GM21825 (cell line): Measurements from ENCODE around the gene KCNG2.

Experiments used
- ATAC-seq: cut with Tn5 transposase; IDR thresholded peaks from one replicate; pipeline ENCODE4 v1.9.1; 2021; ENCODE audit warnings: mild to moderate bottlenecking, moderate library complexity; ENCODE audit not compliant: unreplicated experiment

KCNG2 gene

DNA sequence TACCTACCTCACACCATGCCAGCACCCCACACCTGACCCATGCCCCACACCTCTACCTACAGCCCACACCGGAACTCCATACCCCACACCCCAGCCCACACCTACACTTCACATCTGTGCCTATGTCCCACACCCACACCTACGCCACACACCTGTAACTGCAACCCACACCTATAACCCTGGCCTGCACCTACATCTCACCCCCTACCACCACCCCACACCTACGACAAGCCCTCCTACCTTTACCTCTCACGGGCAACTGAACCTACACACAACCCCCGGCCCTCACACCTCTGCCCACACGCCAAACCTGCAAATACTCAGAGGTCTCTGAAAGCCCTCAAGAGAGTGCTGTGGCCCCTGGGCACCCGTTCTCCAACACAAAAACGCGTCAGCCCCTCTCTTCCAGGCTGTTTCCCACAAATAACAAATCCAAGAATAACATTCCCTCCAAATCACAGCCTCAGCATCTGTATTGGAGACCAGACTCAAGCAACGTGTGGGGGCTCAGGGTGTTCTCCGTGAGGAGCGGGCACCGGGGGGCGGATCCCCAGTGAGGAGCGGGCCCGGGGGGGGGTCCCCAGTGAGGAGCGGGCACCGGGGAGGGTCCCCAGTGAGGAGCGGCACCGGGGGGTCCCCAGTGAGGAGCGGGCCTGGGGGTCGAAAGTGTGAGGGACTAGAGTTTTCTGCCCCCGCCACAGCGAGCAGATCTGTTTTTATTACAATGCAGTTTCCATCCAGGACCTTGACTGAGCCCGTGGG is 120.3 kb downstream of the KCNG2 start:
- no peak for ATAC-seq

GRCh38 chr18:79918615-79919011 is 120.9 kb downstream of the KCNG2 start:
- ATAC-seq = no peak

DNA sequence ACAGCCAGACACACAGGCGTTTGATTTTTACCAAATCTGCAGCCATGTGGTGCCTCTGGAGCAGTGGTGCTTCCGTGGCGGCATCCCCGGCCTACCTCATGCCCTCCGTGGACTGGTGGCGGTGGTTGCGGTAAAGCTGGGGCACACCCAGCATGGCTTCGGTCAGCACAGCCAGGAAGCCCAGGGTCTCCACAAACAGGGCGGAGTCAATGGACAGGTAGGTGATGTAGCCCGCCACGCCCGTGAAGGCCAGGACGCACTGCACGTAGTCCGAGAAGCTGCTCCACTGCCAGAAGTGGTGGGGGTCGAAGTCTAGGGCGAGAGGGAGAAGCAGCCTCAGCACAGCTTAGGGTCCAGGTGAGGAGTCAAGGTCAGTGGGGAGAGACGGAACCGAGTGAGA is 121.4 kb downstream of the KCNG2 start:
- ATAC-seq = no peak

DNA sequence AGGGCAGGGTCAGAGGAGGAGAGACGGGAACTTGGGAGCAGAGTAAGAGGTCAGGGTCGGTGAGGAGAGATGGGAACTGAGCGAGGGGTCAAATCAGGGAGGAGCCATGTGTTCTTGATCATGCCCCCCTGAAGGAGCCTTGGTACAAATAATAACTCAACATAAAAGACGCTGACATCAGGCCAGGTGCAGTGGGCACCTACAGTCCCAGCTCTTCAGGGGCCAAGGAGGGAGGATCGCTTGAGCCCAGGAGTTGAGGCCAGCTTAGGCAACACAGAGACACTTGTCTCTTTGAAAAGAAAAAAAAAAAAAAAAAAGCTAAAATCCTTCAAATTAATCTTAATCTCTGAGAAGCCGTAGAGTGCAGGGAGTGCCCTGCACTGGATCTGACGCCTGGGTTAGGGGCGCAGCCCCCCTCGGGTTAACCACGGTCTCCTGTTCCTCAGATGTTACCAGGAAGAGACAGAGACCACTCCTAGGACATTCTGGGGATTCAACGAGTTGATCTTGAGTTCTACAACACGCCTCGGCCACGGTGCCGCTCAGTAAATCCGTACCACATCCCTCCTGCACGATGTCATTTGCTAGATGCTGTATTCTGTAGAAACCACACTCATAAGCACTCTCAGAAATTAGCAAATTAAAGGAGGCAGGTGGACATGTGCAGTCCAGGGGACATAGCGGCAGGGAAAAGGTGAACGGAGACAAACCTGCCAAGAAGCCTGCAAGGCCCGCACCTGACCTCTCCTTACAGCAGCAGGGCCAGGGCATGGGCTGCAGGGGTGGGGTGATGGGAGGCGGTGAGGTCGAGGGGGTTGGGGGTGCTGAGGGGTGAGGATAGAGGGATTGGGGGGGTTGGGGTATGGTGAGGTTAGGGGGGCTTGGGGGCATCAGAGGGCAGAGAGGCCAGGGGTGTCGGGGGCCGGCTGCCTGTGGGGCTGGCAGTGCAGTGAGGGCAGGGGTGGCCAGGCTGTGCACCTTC is 124.5 kb downstream of the KCNG2 start:
- no peak for ATAC-seq

- no peak for ATAC-seq
These were observed 125.3 kb downstream of the KCNG2 start for GRCh38 chr18:79922971-79923411.

DNA sequence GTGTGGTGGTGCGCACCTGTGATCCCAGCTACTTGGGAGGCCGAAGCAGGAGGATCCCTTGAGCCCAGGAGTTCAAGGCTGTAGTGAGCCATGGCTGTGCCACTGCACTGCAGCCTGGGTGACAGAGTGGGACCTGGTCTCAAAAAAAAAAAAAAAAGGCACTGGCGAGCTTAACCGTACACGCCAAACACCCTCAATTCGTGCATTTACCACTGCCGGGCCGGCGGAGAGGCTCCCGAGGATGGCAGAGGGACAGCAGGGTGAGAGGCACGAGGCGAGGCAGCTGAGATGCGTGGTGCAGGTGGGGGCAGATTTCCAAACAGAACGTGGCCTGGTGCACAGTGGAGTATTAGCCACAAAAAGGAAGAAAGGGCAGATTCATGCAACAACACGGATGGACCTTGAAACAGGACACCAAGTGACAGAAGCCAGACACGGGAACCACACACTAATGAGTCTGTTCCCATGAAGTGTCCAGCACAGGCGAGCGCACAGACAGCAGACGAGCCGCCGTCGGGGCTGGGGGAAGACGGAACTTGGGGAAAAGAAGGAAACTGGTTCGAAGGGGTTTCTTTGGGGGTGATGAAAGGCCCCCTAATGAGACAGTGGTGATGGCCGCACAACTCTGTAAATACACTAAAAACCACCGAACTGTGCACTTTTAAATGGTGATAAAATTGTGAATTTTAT is 126.3 kb downstream of the KCNG2 start:
- no peak for ATAC-seq

- ATAC-seq = no peak
These were observed 127.3 kb downstream of the KCNG2 start for GRCh38 chr18:79924814-79925731.

- no peak for ATAC-seq
These were observed 128.6 kb downstream of the KCNG2 start for GRCh38 chr18:79926306-79926705.

GRCh38 chr18:79926715-79927606 is 129.2 kb downstream of the KCNG2 start:
- ATAC-seq = no peak

- ATAC-seq = no peak
These were observed 130.1 kb downstream of the KCNG2 start for GRCh38 chr18:79927607-79928562.

GRCh38 chr18:79928563-79928960 is 130.8 kb downstream of the KCNG2 start:
- no peak for ATAC-seq

- ATAC-seq = no peak
These were observed 132.4 kb downstream of the KCNG2 start for GRCh38 chr18:79930020-79930642.

- no peak for ATAC-seq
These were observed 133.7 kb downstream of the KCNG2 start for GRCh38 chr18:79931475-79931874.

DNA sequence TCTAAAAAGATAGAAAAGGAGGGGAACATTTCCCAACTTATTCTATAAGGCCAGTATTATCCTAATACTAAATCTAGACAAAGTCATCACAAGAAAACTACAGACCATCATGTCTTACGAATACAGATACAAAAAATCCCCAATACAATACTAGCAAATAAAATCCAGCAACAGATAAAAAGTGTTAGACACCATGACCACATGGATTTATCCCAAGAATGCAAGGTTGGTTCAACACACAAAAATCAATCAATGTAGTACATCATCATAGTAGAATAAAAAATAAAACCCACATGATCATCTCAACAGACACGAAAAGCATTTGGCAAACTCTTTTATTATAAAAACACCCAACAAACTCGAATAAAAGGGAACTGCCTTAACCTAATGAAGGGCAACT is 135.2 kb downstream of the KCNG2 start:
- no peak for ATAC-seq

- ATAC-seq = no peak
These were observed 136.0 kb downstream of the KCNG2 start for GRCh38 chr18:79933765-79934164.

DNA sequence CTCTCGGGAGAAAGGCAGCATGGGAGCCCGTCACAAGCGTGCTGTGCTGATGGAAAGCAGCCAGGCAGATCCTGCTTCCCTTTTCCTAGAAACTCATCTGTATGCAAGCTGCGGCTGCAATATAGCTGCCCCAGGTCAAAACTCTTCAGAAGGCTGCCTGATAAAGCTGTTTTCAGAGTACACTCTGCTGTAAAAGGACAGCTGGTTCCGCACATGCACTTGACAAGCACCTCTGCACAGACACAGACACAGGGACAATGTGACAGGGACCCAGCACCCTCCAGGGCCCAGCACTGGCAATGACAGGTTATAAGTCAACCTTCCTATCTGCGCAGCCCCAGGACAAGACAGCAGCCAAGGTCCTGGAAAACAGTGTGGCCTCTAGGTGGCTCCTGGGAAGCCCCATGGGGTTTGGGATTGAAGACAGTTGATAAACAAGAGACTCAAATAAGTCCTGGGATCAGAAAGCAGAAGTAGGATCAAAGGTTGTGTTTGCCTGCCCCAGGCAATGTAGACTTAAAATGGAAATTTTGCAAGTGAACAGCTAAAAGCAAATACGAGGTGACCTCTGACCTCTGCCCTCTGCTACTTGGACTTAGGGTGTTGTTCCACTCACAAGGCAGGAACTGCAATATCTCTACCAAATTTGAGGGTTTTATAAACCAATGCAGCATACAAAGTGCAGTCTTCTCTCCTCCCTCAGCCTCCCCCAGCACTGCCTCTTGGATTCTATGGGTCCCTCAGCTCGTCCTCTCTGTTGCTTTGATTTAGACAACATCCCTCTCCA is 136.8 kb downstream of the KCNG2 start:
- ATAC-seq = no peak

DNA sequence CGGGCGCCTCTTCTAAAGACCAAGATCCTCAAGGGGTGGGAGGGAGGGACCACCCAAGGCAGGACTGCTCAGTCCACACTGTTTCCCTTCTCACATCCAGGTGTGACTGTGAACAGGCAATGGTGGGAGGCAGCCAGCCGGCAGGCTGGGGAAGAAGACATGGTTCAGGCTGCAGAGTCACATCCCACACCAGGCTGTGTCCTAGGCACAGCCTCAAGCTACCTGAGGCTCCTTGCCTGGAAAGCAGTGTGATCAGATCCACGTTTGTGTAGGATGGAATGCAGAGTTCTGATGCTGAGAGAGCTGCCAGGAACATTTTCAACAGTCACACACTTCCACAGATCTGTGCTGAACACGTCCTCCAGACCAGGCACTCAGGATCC is 137.4 kb downstream of the KCNG2 start:
- no peak for ATAC-seq
